Liver (tissue), 9 donors: ENCODE results near the gene CYP1A2. TPM values are rescaled to one million over a fixed set of nuclear protein-coding genes. Genes with fewer than 3 reads are reported as not detected.
"Not testable (repeated sequence)": the region's sequence is repeated elsewhere in the genome, so short reads cannot be mapped to it uniquely, and the experiment has no call there.

Source experiments
- DNase-seq: peaks from one replicate; pipeline ENCODE4 v3.0.0-alpha.2; 2017; ENCODE audit warnings: low spot score
- H3K27ac ChIP-seq, 2 donors: one replicate each; pipeline ENCODE4 v1.7.0; 2013; ENCODE audit warnings: inconsistent platforms in 2 of 2, low read length in 2 of 2, control low read depth in 1 of 2, low read depth in 1 of 2, mild to moderate bottlenecking in 1 of 2
- H3K27me3 ChIP-seq, 4 donors: one replicate each; pipeline versions ENCODE4 v1.6.1 to v1.7.0; 2013; ENCODE audit warnings: low read length in 3 of 4, inconsistent platforms in 1 of 4, mild to moderate bottlenecking in 1 of 4, moderate library complexity in 1 of 4; ENCODE audit not compliant: control insufficient read depth in 4 of 4, insufficient read depth in 4 of 4
- H3K36me3 ChIP-seq, 4 donors: one replicate each; pipeline versions ENCODE4 v1.6.1 to v1.7.0; 2013; ENCODE audit warnings: low read length in 3 of 4, mild to moderate bottlenecking in 3 of 4, low read depth in 1 of 4, moderate library complexity in 1 of 4; ENCODE audit not compliant: control insufficient read depth in 4 of 4, insufficient read depth in 3 of 4
- H3K4me1 ChIP-seq, 4 donors: one replicate each; pipeline versions ENCODE4 v1.6.1 to v1.7.0; 2013; ENCODE audit warnings: low read length in 3 of 4, mild to moderate bottlenecking in 3 of 4, moderate library complexity in 1 of 4; ENCODE audit not compliant: control insufficient read depth in 4 of 4, insufficient read depth in 4 of 4
- H3K4me3 ChIP-seq, 3 donors: one replicate each; pipeline versions ENCODE4 v1.6.1 to v1.7.0; 2013; ENCODE audit warnings: low read length in 3 of 3, control low read depth in 1 of 3, low read depth in 1 of 3, mild to moderate bottlenecking in 1 of 3
- H3K9ac ChIP-seq, 2 donors: one replicate each; pipeline ENCODE4 v1.7.0; 2013; ENCODE audit warnings: low read length in 2 of 2, mild to moderate bottlenecking in 2 of 2, moderate library complexity in 2 of 2, control low read depth in 1 of 2, low read depth in 1 of 2
- H3K9me3 ChIP-seq, 4 donors: one replicate each; pipeline versions ENCODE4 v1.6.1 to v1.7.0; 2013; ENCODE audit warnings: low read length in 3 of 4; ENCODE audit not compliant: control insufficient read depth in 4 of 4
- EGR1 ChIP-seq, 2 donors: IDR thresholded peaks; 2 replicates each; pipeline ENCODE4 v1.6.1; 2016 to 2018; ENCODE audit warnings: antibody characterized with exemption in 2 of 2, low read depth in 2 of 2
- FOXA1 ChIP-seq: IDR thresholded peaks from 2 replicates; pipeline ENCODE4 v1.6.1; 2016; ENCODE audit warnings: antibody characterized with exemption
- GABPA ChIP-seq, 2 donors: IDR thresholded peaks in 1 of 2; conservative IDR thresholded peaks in 1 of 2; 2 replicates each; pipeline ENCODE4 v1.6.1; 2016; ENCODE audit warnings: antibody characterized with exemption in 2 of 2, mild to moderate bottlenecking in 1 of 2, moderate library complexity in 1 of 2
- HNF4A ChIP-seq, 2 donors: conservative IDR thresholded peaks; 2 replicates each; pipeline ENCODE4 v1.6.1; 2016; ENCODE audit warnings: antibody characterized with exemption in 2 of 2, mild to moderate bottlenecking in 2 of 2
- JUND ChIP-seq, 2 donors: IDR thresholded peaks; 2 replicates each; pipeline ENCODE4 v1.6.1; 2016; ENCODE audit warnings: antibody characterized with exemption in 2 of 2
- NR2F2 ChIP-seq: IDR thresholded peaks from 2 replicates; pipeline ENCODE4 v1.6.1; 2016; ENCODE audit warnings: antibody characterized with exemption
- RXRA ChIP-seq, 2 donors: IDR thresholded peaks; 2 replicates each; pipeline ENCODE4 v1.6.1; 2017 to 2018; ENCODE audit warnings: antibody characterized with exemption in 2 of 2, mild to moderate bottlenecking in 1 of 2
- SP1 ChIP-seq: IDR thresholded peaks from 2 replicates; pipeline ENCODE4 v1.6.1; 2018; ENCODE audit warnings: antibody characterized with exemption, mild to moderate bottlenecking
- TAF1 ChIP-seq: conservative IDR thresholded peaks from 2 replicates; pipeline ENCODE4 v1.6.1; 2016; ENCODE audit warnings: antibody characterized with exemption, mild to moderate bottlenecking
- YY1 ChIP-seq: IDR thresholded peaks from 2 replicates; pipeline ENCODE4 v1.6.1; 2016; ENCODE audit warnings: antibody characterized with exemption, mild to moderate bottlenecking
- WGBS: extraction: QIAGEN DNeasy Blood & Tissue Kit; methylation state at CpG from one replicate; pipeline ENCODE4 v1.1.7; 2013; 5-methylcytosine and 5-hydroxymethylcytosine counted together
- polyA plus RNA-seq, 2 donors: library from polyadenylated mRNA; stranded (reverse) in 1 of 2; unstranded in 1 of 2; fragments of 200-250 nt in 1 of 2; fragments of >200 nt in 1 of 2; fragmentation: Nextera tagmentation in 1 of 2; extraction: Ambion mirVana in 1 of 2; gene quantifications; one replicate each; pipeline versions ENCODE4 v1.2.1 to v1.2.3, GENCODE V29; 2013 to 2015
- total RNA-seq, 2 donors: library from RNA; depleted of rRNA; stranded (reverse); fragments of >200 nt; gene quantifications; one replicate each; pipeline ENCODE4 v1.2.3, GENCODE V29; 2014
- TF ChIP-seq, protein P1 (sequence below): IDR thresholded peaks from 2 replicates; pipeline ENCODE4 v1.6.1; 2016; ENCODE audit warnings: antibody characterized with exemption
- TF ChIP-seq, protein P2 (sequence below): IDR thresholded peaks from 2 replicates; pipeline ENCODE4 v1.6.1; 2016; ENCODE audit warnings: antibody characterized with exemption
- TF ChIP-seq, protein P3 (sequence below): IDR thresholded peaks from 2 replicates; pipeline ENCODE4 v1.6.1; 2016; ENCODE audit warnings: antibody characterized with exemption, mild to moderate bottlenecking
- donor health status: healthy.
- donor health status: healthy.
- donor health status: healthy.
- donor health status: healthy.
- donor health status: healthy.

The CYP1A2 gene
- total and polyA plus RNA-seq, 4 donors, result 21.8 to 32.5 (median 31.7) TPM; not detected in 1

DNA sequence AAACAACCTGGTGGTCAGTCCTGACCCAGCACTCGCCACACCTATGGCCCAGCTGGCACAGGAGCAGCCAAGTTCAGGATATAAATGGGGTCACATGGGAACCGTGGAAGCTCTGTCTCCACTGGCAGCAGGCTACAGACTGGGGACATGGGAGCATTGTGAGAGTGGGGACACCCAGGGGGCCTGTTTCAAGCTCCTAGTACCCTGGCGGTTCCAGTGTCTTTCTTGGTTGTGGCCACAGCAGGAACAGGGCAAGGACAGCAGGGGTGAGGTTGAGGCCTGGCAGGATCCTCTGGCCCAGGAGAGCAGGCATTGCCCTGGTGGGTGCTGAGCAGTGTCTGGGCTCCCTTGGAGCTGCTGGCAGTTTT is 35.1 kb downstream of the CYP1A2 start:
- H3K27me3 ChIP-seq, result no peaks in the 10 kb centered on the region
- 24% methylated on average over 3 of the region's 3 CpGs for WGBS
- no peak for DNase-seq
- H3K9me3 ChIP-seq, result no peaks in the 10 kb centered on the region
- peaks cover 22 to 80% (median 58%) of the 10 kb centered on the region in 4 donors for H3K4me1 ChIP-seq
- peak overlapping the region; percentile 80 to 87 for H3K27ac ChIP-seq
- H3K36me3 ChIP-seq, result no peaks in the 10 kb centered on the region
- TF ChIP-seq RXRA (IDR thresholded peaks at IDR 0.05), result peak in 1 of 2 donors; percentile 5
- TF ChIP-seq JUND (IDR thresholded peaks at IDR 0.05), result no peak
- peak overlapping the region in 1 of 2 donors; percentile 79 for H3K9ac ChIP-seq
- peak overlapping the region; percentile 83 to 90 (median 88) for H3K4me3 ChIP-seq

DNA sequence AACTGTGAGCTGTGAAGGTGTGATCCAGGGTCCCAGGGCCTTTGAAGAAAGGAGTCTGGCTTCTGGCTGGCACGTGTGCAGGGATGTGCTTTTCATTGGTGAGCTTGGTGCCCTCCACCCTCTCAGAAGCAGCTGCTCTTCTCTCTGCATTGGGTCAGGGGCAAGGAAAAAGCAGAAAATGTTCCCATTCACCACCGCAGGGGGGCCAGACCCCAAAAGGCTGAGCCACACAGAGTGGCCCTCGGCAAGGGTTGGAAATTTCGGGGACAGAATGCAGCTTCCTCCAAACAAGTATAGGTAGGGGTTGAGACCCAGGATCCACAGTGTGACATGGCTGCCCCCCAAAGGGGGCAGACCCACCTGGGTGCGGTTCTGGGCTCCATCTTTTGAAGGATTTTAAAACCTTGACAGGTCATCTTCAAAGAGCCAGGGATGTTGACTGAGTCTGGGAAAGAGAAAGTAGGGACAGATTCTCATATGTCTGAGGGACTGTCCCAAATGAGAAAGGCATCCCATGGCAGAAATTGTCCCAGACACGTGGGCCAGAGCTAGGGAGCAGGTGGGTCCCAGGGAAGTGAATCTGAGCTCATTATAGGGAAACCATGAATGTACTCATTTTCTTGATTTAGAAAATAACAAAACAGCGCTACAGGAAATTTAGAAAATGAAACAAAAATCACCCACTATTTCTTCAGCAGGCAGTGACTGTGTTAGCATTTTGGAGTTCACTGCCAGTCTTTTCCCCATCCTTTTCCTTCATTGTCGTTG is 36.0 kb downstream of the CYP1A2 start:
- 77% methylated on average over 8 of the region's 8 CpGs for WGBS
- Histone ChIP-seq H3K4me3 (no peak overlapping the region), H3K9me3 (no peaks in the 10 kb centered on the region), H3K9ac (peak overlapping the region; percentile 36 to 79), H3K27me3 (no peaks in the 10 kb centered on the region), H3K27ac (peak overlapping the region; percentile 51 to 62), H3K36me3 (no peaks in the 10 kb centered on the region), H3K4me1 (peaks cover 26 to 82% (median 66%) of the 10 kb centered on the region in 4 donors)
- DNase-seq, result no peak
- TF ChIP-seq, protein P1, sequence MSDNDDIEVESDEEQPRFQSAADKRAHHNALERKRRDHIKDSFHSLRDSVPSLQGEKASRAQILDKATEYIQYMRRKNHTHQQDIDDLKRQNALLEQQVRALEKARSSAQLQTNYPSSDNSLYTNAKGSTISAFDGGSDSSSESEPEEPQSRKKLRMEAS, result no peak
- TF ChIP-seq EGR1 (IDR thresholded peaks at IDR 0.05; ENCODE audit: low read depth in 2 of 2) (no peak), TAF1 (no peak), HNF4A (conservative IDR thresholded peaks at IDR 0.05) (no peak), NR2F2 (no peak), FOXA1 (no peak), SP1 (no peak), YY1 (no peak), JUND (IDR thresholded peaks at IDR 0.05) (no peak)
- TF ChIP-seq, protein P2, sequence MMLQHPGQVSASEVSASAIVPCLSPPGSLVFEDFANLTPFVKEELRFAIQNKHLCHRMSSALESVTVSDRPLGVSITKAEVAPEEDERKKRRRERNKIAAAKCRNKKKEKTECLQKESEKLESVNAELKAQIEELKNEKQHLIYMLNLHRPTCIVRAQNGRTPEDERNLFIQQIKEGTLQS, result no peak

DNA sequence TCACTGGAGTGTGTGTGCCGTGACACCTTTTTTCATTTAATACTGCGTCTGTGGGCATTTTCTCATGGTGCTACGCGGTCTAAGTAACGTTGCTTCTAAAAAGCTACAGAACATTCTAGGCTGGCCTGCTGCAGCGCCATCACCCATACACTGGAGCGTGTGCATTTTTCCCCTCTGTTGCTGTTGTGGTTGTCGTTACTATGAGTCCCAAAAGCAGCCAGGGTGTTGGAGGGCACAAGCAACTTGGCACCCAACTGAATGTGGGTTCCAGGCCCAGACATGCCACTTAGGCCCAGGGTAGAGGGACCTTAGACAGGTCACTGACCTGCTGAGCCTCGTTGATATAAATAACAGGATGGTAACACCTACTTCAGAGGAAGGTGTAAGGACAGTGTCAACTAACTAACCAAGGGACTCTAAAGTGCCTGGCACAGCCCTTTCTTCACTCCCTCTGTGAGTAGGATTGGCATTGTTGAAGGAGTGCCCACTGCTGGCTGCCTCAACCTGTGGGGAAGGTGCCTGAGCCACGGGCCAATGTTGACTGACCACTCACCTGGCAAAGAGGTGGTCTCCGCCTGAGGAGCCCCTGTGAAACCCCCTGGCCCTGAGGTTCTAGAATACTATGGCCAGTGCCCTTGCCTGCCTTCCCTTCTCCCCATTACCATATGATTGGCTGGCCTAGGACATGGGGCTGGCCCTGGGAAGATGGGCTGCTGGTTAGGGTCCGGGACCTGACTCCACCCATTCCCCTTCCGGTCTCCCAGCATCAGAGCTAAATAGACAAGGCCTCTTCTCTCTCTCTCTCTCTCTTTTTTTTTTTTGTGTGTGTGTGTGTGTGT is 36.8 kb downstream of the CYP1A2 start:
- no peaks in the 10 kb centered on the region for H3K36me3 ChIP-seq
- no peak for DNase-seq
- H3K27me3 ChIP-seq, result no peaks in the 10 kb centered on the region
- H3K9ac ChIP-seq, result peak overlapping the region in 1 of 2 donors; percentile 36
- H3K9me3 ChIP-seq, result no peaks in the 10 kb centered on the region
- no peak overlapping the region for H3K4me3 ChIP-seq
- peak overlapping the region; percentile 51 to 62 for H3K27ac ChIP-seq
- peaks cover 27 to 85% (median 69%) of the 10 kb centered on the region in 4 donors for H3K4me1 ChIP-seq
- 71% methylated on average over 13 of the region's 13 CpGs for WGBS
- TF ChIP-seq GABPA (IDR thresholded peaks at IDR 0.05 in 1 of 2, conservative IDR thresholded peaks at IDR 0.05 in 1 of 2), result no peak
- no peak for TF ChIP-seq JUND (IDR thresholded peaks at IDR 0.05)
- TF ChIP-seq, protein P3, sequence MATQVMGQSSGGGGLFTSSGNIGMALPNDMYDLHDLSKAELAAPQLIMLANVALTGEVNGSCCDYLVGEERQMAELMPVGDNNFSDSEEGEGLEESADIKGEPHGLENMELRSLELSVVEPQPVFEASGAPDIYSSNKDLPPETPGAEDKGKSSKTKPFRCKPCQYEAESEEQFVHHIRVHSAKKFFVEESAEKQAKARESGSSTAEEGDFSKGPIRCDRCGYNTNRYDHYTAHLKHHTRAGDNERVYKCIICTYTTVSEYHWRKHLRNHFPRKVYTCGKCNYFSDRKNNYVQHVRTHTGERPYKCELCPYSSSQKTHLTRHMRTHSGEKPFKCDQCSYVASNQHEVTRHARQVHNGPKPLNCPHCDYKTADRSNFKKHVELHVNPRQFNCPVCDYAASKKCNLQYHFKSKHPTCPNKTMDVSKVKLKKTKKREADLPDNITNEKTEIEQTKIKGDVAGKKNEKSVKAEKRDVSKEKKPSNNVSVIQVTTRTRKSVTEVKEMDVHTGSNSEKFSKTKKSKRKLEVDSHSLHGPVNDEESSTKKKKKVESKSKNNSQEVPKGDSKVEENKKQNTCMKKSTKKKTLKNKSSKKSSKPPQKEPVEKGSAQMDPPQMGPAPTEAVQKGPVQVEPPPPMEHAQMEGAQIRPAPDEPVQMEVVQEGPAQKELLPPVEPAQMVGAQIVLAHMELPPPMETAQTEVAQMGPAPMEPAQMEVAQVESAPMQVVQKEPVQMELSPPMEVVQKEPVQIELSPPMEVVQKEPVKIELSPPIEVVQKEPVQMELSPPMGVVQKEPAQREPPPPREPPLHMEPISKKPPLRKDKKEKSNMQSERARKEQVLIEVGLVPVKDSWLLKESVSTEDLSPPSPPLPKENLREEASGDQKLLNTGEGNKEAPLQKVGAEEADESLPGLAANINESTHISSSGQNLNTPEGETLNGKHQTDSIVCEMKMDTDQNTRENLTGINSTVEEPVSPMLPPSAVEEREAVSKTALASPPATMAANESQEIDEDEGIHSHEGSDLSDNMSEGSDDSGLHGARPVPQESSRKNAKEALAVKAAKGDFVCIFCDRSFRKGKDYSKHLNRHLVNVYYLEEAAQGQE, result no peak

DNA sequence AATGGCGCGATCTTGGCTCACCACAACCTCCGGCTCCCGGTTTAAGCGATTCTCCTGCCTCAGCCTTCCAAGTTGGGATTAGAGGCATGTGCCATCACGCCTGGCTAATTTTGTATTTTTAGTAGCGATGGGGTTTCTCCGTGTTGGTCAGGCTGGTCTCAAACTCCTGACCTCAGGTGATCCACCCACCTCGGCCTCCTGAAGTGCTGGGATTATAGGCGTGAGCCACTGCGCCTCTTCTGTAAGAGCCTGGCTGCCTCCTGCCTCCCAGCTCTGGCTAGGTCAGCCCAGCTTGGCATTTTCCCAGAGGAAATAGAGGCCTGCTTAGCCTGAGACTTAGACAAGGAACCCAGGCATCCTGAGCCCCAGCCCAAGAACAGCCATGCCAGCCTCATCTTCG is 37.4 kb downstream of the CYP1A2 start:
- H3K27me3 ChIP-seq, H3K36me3 ChIP-seq, H3K9me3 ChIP-seq, DNase-seq, H3K4me3 ChIP-seq: not testable (repeated sequence)
- 82% methylated on average over 12 of the region's 12 CpGs for WGBS
- peak overlapping the region in 1 of 2 donors; percentile 18 for H3K9ac ChIP-seq
- peaks cover 24 to 82% (median 63%) of the 10 kb centered on the region in 4 donors for H3K4me1 ChIP-seq
- H3K27ac ChIP-seq, result peak overlapping the region; percentile 9 to 49
